SK-N-SH treated with all-trans-retinoic acid at 6 μM for 48 hours (cell line): ENCODE measurements around the gene ANKRD17.

Source experiments
- ARNTL ChIP-seq: fragments of 450-650 bp; formaldehyde crosslinking; IDR thresholded peaks from 2 replicates; pipeline ENCODE4 v1.5.0; 2020; ENCODE audit warnings: low read depth, mild to moderate bottlenecking, moderate library complexity, borderline replicate concordance
- BACH2 ChIP-seq: fragments of 250-450 bp; sonication (Bioruptor Pico); IDR thresholded peaks from 2 replicates; pipeline ENCODE4 v1.9.0; 2021; ENCODE audit warnings: mild to moderate bottlenecking, borderline replicate concordance
- CSDC2 ChIP-seq: fragments of 250-450 bp; sonication (Bioruptor Pico); IDR thresholded peaks from 2 replicates; pipeline ENCODE4 v1.5.0; 2020; ENCODE audit warnings: mild to moderate bottlenecking, moderate library complexity
- PPARA ChIP-seq: fragments of 250-450 bp; sonication (Bioruptor Pico); IDR thresholded peaks from 2 replicates; pipeline ENCODE4 v1.5.0; 2020; ENCODE audit warnings: mild to moderate bottlenecking, borderline replicate concordance
- SNAI2 ChIP-seq: fragments of 250-450 bp; sonication (Bioruptor Pico); IDR thresholded peaks from 2 replicates; pipeline ENCODE4 v1.5.0; 2020; ENCODE audit warnings: mild to moderate bottlenecking, moderate library complexity
- ZFP30 ChIP-seq: fragments of 450-650 bp; formaldehyde crosslinking; IDR thresholded peaks from 2 replicates; pipeline ENCODE4 v1.5.0; 2022; ENCODE audit warnings: mild to moderate bottlenecking, moderate library complexity
- TF ChIP-seq, protein P1 (sequence below): fragments of 250-450 bp; sonication (Bioruptor Pico); IDR thresholded peaks from 2 replicates; pipeline ENCODE4 v1.8.0; 2020; ENCODE audit warnings: mild to moderate bottlenecking, moderate library complexity, borderline replicate concordance

DNA sequence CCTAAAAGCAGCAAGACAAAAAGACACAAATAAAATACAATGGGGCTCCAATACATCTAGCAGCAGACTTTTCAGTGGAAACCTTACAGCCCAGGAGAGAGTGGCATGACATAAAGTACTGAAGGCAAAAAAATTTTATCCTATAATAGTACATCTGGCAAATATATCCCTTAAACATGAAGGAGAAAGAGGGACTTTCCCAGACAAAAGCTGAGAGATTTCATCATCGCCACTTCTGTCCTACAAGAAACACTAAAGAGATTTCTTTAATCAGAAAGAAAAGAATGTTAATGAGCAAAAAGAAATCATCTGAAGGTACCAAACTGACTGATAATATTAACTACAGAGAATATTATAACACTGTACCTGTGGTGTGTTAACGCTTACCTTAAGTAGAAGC lies 86.4 kb downstream of the ANKRD17 start:
- TF ChIP-seq BACH2 (CRISPR knock-in tag) (no peak), ARNTL (CRISPR knock-in tag) (no peak), PPARA (CRISPR knock-in tag) (no peak), ZFP30 (no peak), SNAI2 (CRISPR knock-in tag) (no peak), CSDC2 (CRISPR knock-in tag) (no peak)
- TF ChIP-seq, protein P1, sequence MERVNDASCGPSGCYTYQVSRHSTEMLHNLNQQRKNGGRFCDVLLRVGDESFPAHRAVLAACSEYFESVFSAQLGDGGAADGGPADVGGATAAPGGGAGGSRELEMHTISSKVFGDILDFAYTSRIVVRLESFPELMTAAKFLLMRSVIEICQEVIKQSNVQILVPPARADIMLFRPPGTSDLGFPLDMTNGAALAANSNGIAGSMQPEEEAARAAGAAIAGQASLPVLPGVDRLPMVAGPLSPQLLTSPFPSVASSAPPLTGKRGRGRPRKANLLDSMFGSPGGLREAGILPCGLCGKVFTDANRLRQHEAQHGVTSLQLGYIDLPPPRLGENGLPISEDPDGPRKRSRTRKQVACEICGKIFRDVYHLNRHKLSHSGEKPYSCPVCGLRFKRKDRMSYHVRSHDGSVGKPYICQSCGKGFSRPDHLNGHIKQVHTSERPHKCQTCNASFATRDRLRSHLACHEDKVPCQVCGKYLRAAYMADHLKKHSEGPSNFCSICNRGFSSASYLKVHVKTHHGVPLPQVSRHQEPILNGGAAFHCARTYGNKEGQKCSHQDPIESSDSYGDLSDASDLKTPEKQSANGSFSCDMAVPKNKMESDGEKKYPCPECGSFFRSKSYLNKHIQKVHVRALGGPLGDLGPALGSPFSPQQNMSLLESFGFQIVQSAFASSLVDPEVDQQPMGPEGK (CRISPR knock-in tag): no peak
